MCF 10A (cell line): ENCODE results near the gene USP47. TPM values are rescaled to one million over a fixed set of nuclear protein-coding genes. Genes with fewer than 3 reads are reported as not detected.
A peak's percentile ranks its signal among the peaks of the same experiment; 100 is the strongest.

Experiments used
- BruUV-seq: library from RNA; stranded (reverse); fragments of 400-500 nt; replicated peaks from 2 replicates; lab custom pipeline; 2021; lab: Mats Ljungman, UMichigan
- CTCF ChIA-PET: fragments of 300-600 bp; sonication (Branson Sonifier 250); formaldehyde crosslinking; extraction: SDS; loops from one replicate; lab custom pipeline; 2021; ENCODE audit warnings: antibody characterized with exemption, inconsistent platforms; lab: Yijun Ruan, JAX
- POLR2A ChIA-PET: fragments of 300-600, 350-650 bp; sonication (Branson Sonifier 250); formaldehyde crosslinking; extraction: SDS; loops from one replicate; lab custom pipeline; 2020; ENCODE audit warnings: antibody characterized with exemption, inconsistent platforms; lab: Yijun Ruan, JAX
- DNase-seq: peaks from one replicate; pipeline ENCODE4 v3.0.0-alpha.2; 2018; ENCODE audit not compliant: unreplicated experiment
- H3K27ac Mint-ChIP-seq: one replicate; pipeline ENCODE4 v1.8.0; 2022; ENCODE audit warnings: mild to moderate bottlenecking, low read depth, mixed read lengths; ENCODE audit not compliant: unreplicated experiment
- H3K27me3 Mint-ChIP-seq: one replicate; pipeline ENCODE4 v1.8.0; 2022; ENCODE audit warnings: mixed read lengths; ENCODE audit not compliant: insufficient read depth, unreplicated experiment
- H3K36me3 Mint-ChIP-seq: one replicate; pipeline ENCODE4 v1.8.0; 2022; ENCODE audit warnings: mild to moderate bottlenecking, moderate library complexity, mixed read lengths; ENCODE audit not compliant: insufficient read depth, unreplicated experiment
- H3K4me1 Mint-ChIP-seq: one replicate; pipeline ENCODE4 v1.8.0; 2022; ENCODE audit warnings: mixed read lengths; ENCODE audit not compliant: insufficient read depth, unreplicated experiment
- H3K4me3 Mint-ChIP-seq: one replicate; pipeline ENCODE4 v1.8.0; 2022; ENCODE audit warnings: mild to moderate bottlenecking, moderate library complexity, mixed read lengths; ENCODE audit not compliant: unreplicated experiment
- H3K9me3 Mint-ChIP-seq: one replicate; pipeline ENCODE4 v1.8.0; 2022; ENCODE audit warnings: mixed read lengths; ENCODE audit not compliant: unreplicated experiment
- CTCF ChIP-seq: fragments of 200-600 bp; IDR thresholded peaks from one replicate; pipeline ENCODE4 v1.8.0; 2022; ENCODE audit warnings: antibody characterized with exemption, mild to moderate bottlenecking; ENCODE audit not compliant: unreplicated experiment
- intact Hi-C: fragments of 100-400 bp; cut with micrococcal nuclease; formaldehyde crosslinking; loops from 2 replicates; pipeline ENCODE4 v1.14.1; 2022
- total RNA-seq: library from RNA; stranded (reverse); gene quantifications from 2 replicates; pipeline ENCODE4 v1.2.3, GENCODE V29; 2022

USP47 gene
- total RNA-seq, 1 experiment from 2014 or later, result 41.6 TPM

GRCh38 chr11:11808992-11809615, 32.7 kb upstream of the USP47 start:
- CTCF ChIA-PET, result interaction anchor here (0.5 to 2.6 kb wide), 4 partner anchors 10 to 1019 kb away, joined by 3 to 20 read pairs (median 3); no protein-coding TSS in a partner anchor
- intact Hi-C loops, result no loop called here
- DNase-seq, result no peak
- POLR2A ChIA-PET, result interaction anchor here (0.8 to 1.3 kb wide), 2 partner anchors 9 to 32 kb away, joined by 4 read pairs; partner anchors contain the start of gene USP47
- Mint-ChIP-seq H3K27me3 (no peaks in the 10 kb centered on the region), H3K4me3 (no peak overlapping the region), H3K9me3 (peaks cover 6% of the 10 kb centered on the region), H3K36me3 (no peaks in the 10 kb centered on the region), H3K4me1 (peaks cover 14% of the 10 kb centered on the region), H3K27ac (no peak overlapping the region)
- no peak for TF ChIP-seq CTCF
- no TSS peak for BruUV-seq

DNA sequence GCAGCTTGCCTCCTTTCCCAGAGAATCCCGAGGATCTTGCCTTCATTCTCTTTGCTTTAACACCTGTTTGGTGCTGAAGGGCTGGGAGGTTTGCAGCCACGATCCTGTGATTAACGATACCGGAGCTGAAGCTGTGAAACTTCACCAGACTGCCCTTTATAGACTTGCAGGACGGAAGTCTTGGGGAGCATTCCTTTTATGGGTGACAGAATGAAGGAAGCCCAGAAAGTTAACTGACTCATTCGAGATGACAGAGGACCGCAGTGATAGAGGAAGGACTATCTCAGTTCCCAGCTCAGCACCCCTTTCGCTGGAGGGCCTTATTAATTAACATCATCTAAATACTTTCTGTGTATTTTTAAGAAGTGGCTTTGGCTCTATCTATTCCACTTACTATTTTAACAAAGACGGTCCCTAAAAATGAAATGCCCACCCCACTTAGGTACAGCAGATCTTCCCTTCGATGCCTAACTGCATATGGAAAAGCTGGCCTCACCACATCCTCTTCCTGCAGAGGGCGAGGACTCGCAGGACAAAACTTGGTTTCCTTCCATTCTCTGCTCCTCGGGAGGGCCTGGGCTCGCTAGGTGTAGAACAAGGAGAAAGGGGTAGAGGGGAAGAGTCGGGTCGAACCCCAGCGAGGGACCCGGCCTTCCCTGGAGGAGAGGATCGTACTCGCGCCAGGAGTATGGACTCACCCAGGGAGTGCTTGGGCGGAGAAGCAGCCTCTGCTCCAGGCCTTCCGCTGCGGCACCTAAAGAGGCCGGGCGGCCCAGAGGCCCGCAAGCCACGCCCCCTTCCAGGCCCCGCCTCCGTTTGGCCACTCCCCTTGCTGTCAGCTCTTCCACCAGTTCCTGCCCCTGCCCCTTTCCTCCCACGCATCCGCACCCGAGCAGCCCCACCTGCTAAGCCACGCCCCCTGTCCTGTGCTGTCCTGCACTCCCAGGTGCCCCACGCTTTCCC, 30.7 kb upstream of the USP47 start:
- DNase-seq, result no peak
- POLR2A ChIA-PET, result interaction anchor here (0.5 to 0.7 kb wide), 2 partner anchors 33 to 65 kb away, joined by 3 read pairs; no protein-coding TSS in a partner anchor
- H3K4me1 Mint-ChIP-seq, result peaks cover 14% of the 10 kb centered on the region
- intact Hi-C loops, result no loop called here
- no peaks in the 10 kb centered on the region for H3K27me3 Mint-ChIP-seq
- H3K4me3 Mint-ChIP-seq, result no peak overlapping the region
- peaks cover 6% of the 10 kb centered on the region for H3K9me3 Mint-ChIP-seq
- TF ChIP-seq CTCF, result no peak
- H3K36me3 Mint-ChIP-seq, result no peaks in the 10 kb centered on the region
- BruUV-seq, result no TSS peak
- CTCF ChIA-PET, result interaction anchor here (1.1 to 1.2 kb wide), 2 partner anchors 9 to 12 kb away, joined by 3 to 4 read pairs; no protein-coding TSS in a partner anchor
- no peak overlapping the region for H3K27ac Mint-ChIP-seq

GRCh38 chr11:11813288-11813962, 28.3 kb upstream of the USP47 start:
- Mint-ChIP-seq H3K36me3 (no peaks in the 10 kb centered on the region), H3K4me1 (peaks cover 14% of the 10 kb centered on the region), H3K9me3 (peaks cover 6% of the 10 kb centered on the region), H3K4me3 (no peak overlapping the region), H3K27me3 (no peaks in the 10 kb centered on the region), H3K27ac (peak overlapping the region; percentile 57)
- no TSS peak for BruUV-seq
- POLR2A ChIA-PET, result interaction anchor here (0.6 to 1.8 kb wide), 7 partner anchors 9 to 260 kb away, joined by 3 to 19 read pairs (median 3); partner anchors contain the start of gene USP47
- TF ChIP-seq CTCF, result no peak
- DNase-seq, result peak; percentile 80
- intact Hi-C loops, result no loop called here
- CTCF ChIA-PET, result interaction anchor here (0.6 to 1.2 kb wide), 6 partner anchors 14 to 787 kb away, joined by 3 to 4 read pairs (median 3); partner anchors contain the start of gene USP47
